GM12892 (cell line): ENCODE data around the gene TNNC2.

ENCODE experiments used
- POLR2A ChIP-seq: IDR thresholded peaks from 2 replicates; pipeline ENCODE4 v1.6.1; 2011; ENCODE audit warnings: low read depth, low read length, control low read depth
- POLR2AphosphoS5 ChIP-seq: IDR thresholded peaks from 2 replicates; pipeline ENCODE4 v1.6.1; 2011; ENCODE audit warnings: low read depth, low read length, control low read depth
- TAF1 ChIP-seq: IDR thresholded peaks from 2 replicates; pipeline ENCODE4 v1.6.1; 2011; ENCODE audit warnings: low read depth, mild to moderate bottlenecking, control low read depth, low read length, borderline replicate concordance

DNA sequence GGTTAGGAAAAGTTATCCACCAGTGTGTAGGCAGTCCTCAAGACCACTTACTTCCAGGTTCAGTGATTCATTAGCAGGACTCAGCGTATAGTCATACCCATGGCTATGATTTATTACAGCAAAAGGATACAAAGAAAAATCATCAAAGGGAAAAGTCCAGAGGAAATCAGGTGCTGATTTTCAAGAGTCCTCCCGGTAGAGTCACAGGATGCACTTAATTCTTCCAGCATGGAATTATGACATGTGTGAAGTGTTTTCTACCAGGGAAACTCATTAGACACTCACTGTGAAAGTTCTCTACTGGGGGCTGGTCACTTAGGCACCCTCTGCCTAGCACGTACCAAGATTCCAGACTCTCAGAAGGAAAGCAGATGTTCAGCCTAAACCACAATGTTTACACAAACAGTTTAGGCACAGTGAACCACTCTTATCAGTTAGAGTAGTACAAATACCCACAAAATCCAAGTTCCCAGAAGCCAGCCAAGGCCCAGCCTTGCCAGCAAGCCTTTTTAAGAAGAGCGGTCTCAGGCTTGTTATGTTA, 45.7 kb downstream of the TNNC2 start:
- TF ChIP-seq TAF1 (no peak), POLR2A (no peak), POLR2AphosphoS5 (no peak)
